Activated CD8-positive, alpha-beta T cell treated with anti-CD3 and anti-CD28 coated beads, Interleukin-2, amount 10 ng/mL, durations not matched to agents 7 days and 5 days (primary cell): ENCODE data around the gene LMCD1. TPM values are rescaled to one million over a fixed set of nuclear protein-coding genes. Genes with fewer than 3 reads are reported as not detected.

Experiments
- ATAC-seq: fragments of 150-1000 bp; cut with Tn5 transposase; one replicate; pipeline ENCODE4 v1.10.0; 2021; ENCODE audit warnings: moderate library complexity
- CTCF ChIA-PET: fragments of 350-600 bp; sonication (Branson Sonifier 250); formaldehyde crosslinking; loops from one replicate; lab custom pipeline; 2021; ENCODE audit warnings: antibody characterized with exemption; lab: Charles Lee
- POLR2A ChIA-PET: fragments of 350-600 bp; sonication (Branson Sonifier 250); formaldehyde crosslinking; loops from one replicate; lab custom pipeline; 2021; ENCODE audit warnings: antibody characterized with exemption; lab: Charles Lee
- DNase-seq: peaks from one replicate; pipeline ENCODE4 v3.0.0-alpha.2; 2020
- H3K27ac Mint-ChIP-seq: one replicate; pipeline ENCODE4 v1.8.0; 2021; ENCODE audit warnings: mild to moderate bottlenecking, mixed read lengths
- H3K27me3 Mint-ChIP-seq: one replicate; pipeline ENCODE4 v1.8.0; 2021; ENCODE audit warnings: low read depth, mixed read lengths
- H3K36me3 Mint-ChIP-seq: one replicate; pipeline ENCODE4 v1.8.0; 2021; ENCODE audit warnings: low read depth, mixed read lengths
- H3K4me1 Mint-ChIP-seq: one replicate; pipeline ENCODE4 v1.8.0; 2021; ENCODE audit warnings: low read depth, mixed read lengths
- H3K4me3 Mint-ChIP-seq: one replicate; pipeline ENCODE4 v1.8.0; 2021; ENCODE audit warnings: mild to moderate bottlenecking, mixed read lengths
- H3K9me3 Mint-ChIP-seq: one replicate; pipeline ENCODE4 v1.8.0; 2022; ENCODE audit warnings: mixed read lengths; ENCODE audit not compliant: insufficient read depth
- total RNA-seq, 2 experiments: library from RNA; stranded (reverse); gene quantifications; one replicate each; pipeline ENCODE4 v1.2.3, GENCODE V29; 2021

LMCD1 gene
- total RNA-seq, 2 experiments from 2014 or later = 0.53 to 1.2 TPM

GRCh38 chr3:8546609-8547008, 45.0 kb downstream of the LMCD1 start:
- H3K36me3 Mint-ChIP-seq = no peaks in the 10 kb centered on the region
- H3K4me1 Mint-ChIP-seq = no peaks in the 10 kb centered on the region
- no peak overlapping the region for H3K27ac Mint-ChIP-seq
- ChIA-PET CTCF (no interaction called here), POLR2A (no interaction called here)
- no peaks in the 10 kb centered on the region for H3K27me3 Mint-ChIP-seq
- H3K4me3 Mint-ChIP-seq = no peak overlapping the region
- ATAC-seq (no peak), DNase-seq (no peak)
- H3K9me3 Mint-ChIP-seq = no peaks in the 10 kb centered on the region

GRCh38 chr3:8548502-8549275, 47.1 kb downstream of the LMCD1 start:
- POLR2A ChIA-PET = interaction anchor here (0.6 kb wide), 1 partner anchor 557 kb away, joined by 3 read pairs; no protein-coding TSS in a partner anchor
- Mint-ChIP-seq H3K36me3 (no peaks in the 10 kb centered on the region), H3K27me3 (no peaks in the 10 kb centered on the region), H3K4me1 (no peaks in the 10 kb centered on the region), H3K27ac (no peak overlapping the region), H3K9me3 (no peaks in the 10 kb centered on the region), H3K4me3 (no peak overlapping the region)
- no peak for DNase-seq
- CTCF ChIA-PET = no interaction called here
- ATAC-seq = no peak

- Mint-ChIP-seq H3K4me3 (no peak overlapping the region), H3K27me3 (no peaks in the 10 kb centered on the region), H3K9me3 (no peaks in the 10 kb centered on the region), H3K36me3 (no peaks in the 10 kb centered on the region), H3K4me1 (no peaks in the 10 kb centered on the region), H3K27ac (no peak overlapping the region)
- ATAC-seq (no peak), DNase-seq (no peak)
- POLR2A ChIA-PET = interaction anchor here (0.6 kb wide), 1 partner anchor 556 kb away, joined by 3 read pairs; no protein-coding TSS in a partner anchor
- CTCF ChIA-PET = no interaction called here
These were observed 47.7 kb downstream of the LMCD1 start for GRCh38 chr3:8549354-8549753.

GRCh38 chr3:8550611-8551010, 49.0 kb downstream of the LMCD1 start:
- no peaks in the 10 kb centered on the region for H3K27me3 Mint-ChIP-seq
- ChIA-PET CTCF (no interaction called here), POLR2A (no interaction called here)
- no peaks in the 10 kb centered on the region for H3K9me3 Mint-ChIP-seq
- no peak for DNase-seq
- no peaks in the 10 kb centered on the region for H3K4me1 Mint-ChIP-seq
- no peaks in the 10 kb centered on the region for H3K36me3 Mint-ChIP-seq
- H3K27ac Mint-ChIP-seq = no peak overlapping the region
- no peak for ATAC-seq
- no peak overlapping the region for H3K4me3 Mint-ChIP-seq

GRCh38 chr3:8552223-8552762, 50.7 kb downstream of the LMCD1 start:
- ATAC-seq (no peak), DNase-seq (no peak)
- CTCF ChIA-PET = no interaction called here
- no peaks in the 10 kb centered on the region for H3K9me3 Mint-ChIP-seq
- no peak overlapping the region for H3K27ac Mint-ChIP-seq
- no peaks in the 10 kb centered on the region for H3K4me1 Mint-ChIP-seq
- no peak overlapping the region for H3K4me3 Mint-ChIP-seq
- POLR2A ChIA-PET = no interaction called here
- H3K27me3 Mint-ChIP-seq = no peaks in the 10 kb centered on the region
- no peaks in the 10 kb centered on the region for H3K36me3 Mint-ChIP-seq

GRCh38 chr3:8553405-8553804, 51.8 kb downstream of the LMCD1 start:
- ATAC-seq (no peak), DNase-seq (no peak)
- ChIA-PET CTCF (no interaction called here), POLR2A (no interaction called here)
- no peak overlapping the region for H3K4me3 Mint-ChIP-seq
- H3K27ac Mint-ChIP-seq = no peak overlapping the region
- H3K4me1 Mint-ChIP-seq = no peaks in the 10 kb centered on the region
- no peaks in the 10 kb centered on the region for H3K27me3 Mint-ChIP-seq
- H3K36me3 Mint-ChIP-seq = no peaks in the 10 kb centered on the region
- H3K9me3 Mint-ChIP-seq = no peaks in the 10 kb centered on the region

GRCh38 chr3:8554696-8555095, 53.1 kb downstream of the LMCD1 start:
- ATAC-seq (no peak), DNase-seq (no peak)
- Mint-ChIP-seq H3K4me1 (no peaks in the 10 kb centered on the region), H3K27me3 (no peaks in the 10 kb centered on the region), H3K27ac (no peak overlapping the region), H3K9me3 (no peaks in the 10 kb centered on the region), H3K4me3 (no peak overlapping the region), H3K36me3 (no peaks in the 10 kb centered on the region)
- POLR2A ChIA-PET = no interaction called here
- CTCF ChIA-PET = no interaction called here

- Mint-ChIP-seq H3K36me3 (no peaks in the 10 kb centered on the region), H3K27ac (no peak overlapping the region), H3K4me1 (no peaks in the 10 kb centered on the region), H3K9me3 (no peaks in the 10 kb centered on the region), H3K27me3 (no peaks in the 10 kb centered on the region), H3K4me3 (no peak overlapping the region)
- no peak for ATAC-seq
- ChIA-PET POLR2A (no interaction called here), CTCF (no interaction called here)
- no peak for DNase-seq
These were observed 53.6 kb downstream of the LMCD1 start for GRCh38 chr3:8555113-8555661.

- Mint-ChIP-seq H3K27ac (no peak overlapping the region), H3K4me1 (no peaks in the 10 kb centered on the region), H3K4me3 (no peak overlapping the region), H3K36me3 (no peaks in the 10 kb centered on the region), H3K27me3 (no peaks in the 10 kb centered on the region), H3K9me3 (no peaks in the 10 kb centered on the region)
- ChIA-PET POLR2A (no interaction called here), CTCF (no interaction called here)
- ATAC-seq = no peak
- no peak for DNase-seq
These were observed 54.3 kb downstream of the LMCD1 start for GRCh38 chr3:8555725-8556472.

- Mint-ChIP-seq H3K4me1 (no peaks in the 10 kb centered on the region), H3K36me3 (no peaks in the 10 kb centered on the region), H3K9me3 (no peaks in the 10 kb centered on the region), H3K27me3 (no peaks in the 10 kb centered on the region), H3K27ac (no peak overlapping the region), H3K4me3 (no peak overlapping the region)
- DNase-seq = no peak
- ChIA-PET POLR2A (no interaction called here), CTCF (no interaction called here)
- ATAC-seq = no peak
These were observed 54.8 kb downstream of the LMCD1 start for GRCh38 chr3:8556473-8556869.

GRCh38 chr3:8557298-8557697, 55.7 kb downstream of the LMCD1 start:
- no peaks in the 10 kb centered on the region for H3K27me3 Mint-ChIP-seq

GRCh38 chr3:8558645-8559044, 57.0 kb downstream of the LMCD1 start:
- Mint-ChIP-seq H3K9me3 (no peaks in the 10 kb centered on the region), H3K4me1 (no peaks in the 10 kb centered on the region), H3K27me3 (no peaks in the 10 kb centered on the region), H3K4me3 (no peak overlapping the region), H3K36me3 (no peaks in the 10 kb centered on the region), H3K27ac (no peak overlapping the region)
- POLR2A ChIA-PET = no interaction called here
- CTCF ChIA-PET = no interaction called here
- no peak for DNase-seq
- no peak for ATAC-seq

More at GRCh38 chr3:8557298-8557697, 55.7 kb downstream of the LMCD1 start:
- Mint-ChIP-seq H3K9me3 (no peaks in the 10 kb centered on the region), H3K27ac (no peak overlapping the region), H3K4me1 (no peaks in the 10 kb centered on the region), H3K4me3 (no peak overlapping the region), H3K36me3 (no peaks in the 10 kb centered on the region)
- POLR2A ChIA-PET = no interaction called here
- no peak for ATAC-seq
- CTCF ChIA-PET = no interaction called here
- DNase-seq = no peak
